GM06990 (cell line): ENCODE measurements around the gene GATAD2A.
"Not testable (repeated sequence)": the region's sequence is repeated elsewhere in the genome, so short reads cannot be mapped to it uniquely, and the experiment has no call there.

Experiments
- DNase-seq: peaks from one replicate; pipeline ENCODE4 v3.0.0-alpha.2; 2011; ENCODE audit not compliant: insufficient read length; ENCODE audit errors: extremely low read depth
- H3K27me3 ChIP-seq: replicated peaks from 2 replicates; pipeline ENCODE4 v1.6.0; 2011; ENCODE audit warnings: low read length; ENCODE audit not compliant: control insufficient read depth, insufficient read depth
- H3K36me3 ChIP-seq: 2 replicates; pipeline ENCODE4 v1.5.1; 2011; ENCODE audit warnings: low read length; ENCODE audit not compliant: control insufficient read depth, insufficient read depth
- H3K4me3 ChIP-seq: replicated peaks from 2 replicates; pipeline ENCODE4 v1.5.1; 2011; ENCODE audit warnings: low read depth, mild to moderate bottlenecking, control low read depth, low read length
- TF ChIP-seq, protein P1 (sequence below): IDR thresholded peaks from 2 replicates; pipeline ENCODE4 v1.5.1; 2011; ENCODE audit warnings: low read length, control low read depth, mild to moderate bottlenecking, inconsistent platforms; ENCODE audit not compliant: insufficient read depth, poor library complexity, severe bottlenecking

Gene GATAD2A

DNA sequence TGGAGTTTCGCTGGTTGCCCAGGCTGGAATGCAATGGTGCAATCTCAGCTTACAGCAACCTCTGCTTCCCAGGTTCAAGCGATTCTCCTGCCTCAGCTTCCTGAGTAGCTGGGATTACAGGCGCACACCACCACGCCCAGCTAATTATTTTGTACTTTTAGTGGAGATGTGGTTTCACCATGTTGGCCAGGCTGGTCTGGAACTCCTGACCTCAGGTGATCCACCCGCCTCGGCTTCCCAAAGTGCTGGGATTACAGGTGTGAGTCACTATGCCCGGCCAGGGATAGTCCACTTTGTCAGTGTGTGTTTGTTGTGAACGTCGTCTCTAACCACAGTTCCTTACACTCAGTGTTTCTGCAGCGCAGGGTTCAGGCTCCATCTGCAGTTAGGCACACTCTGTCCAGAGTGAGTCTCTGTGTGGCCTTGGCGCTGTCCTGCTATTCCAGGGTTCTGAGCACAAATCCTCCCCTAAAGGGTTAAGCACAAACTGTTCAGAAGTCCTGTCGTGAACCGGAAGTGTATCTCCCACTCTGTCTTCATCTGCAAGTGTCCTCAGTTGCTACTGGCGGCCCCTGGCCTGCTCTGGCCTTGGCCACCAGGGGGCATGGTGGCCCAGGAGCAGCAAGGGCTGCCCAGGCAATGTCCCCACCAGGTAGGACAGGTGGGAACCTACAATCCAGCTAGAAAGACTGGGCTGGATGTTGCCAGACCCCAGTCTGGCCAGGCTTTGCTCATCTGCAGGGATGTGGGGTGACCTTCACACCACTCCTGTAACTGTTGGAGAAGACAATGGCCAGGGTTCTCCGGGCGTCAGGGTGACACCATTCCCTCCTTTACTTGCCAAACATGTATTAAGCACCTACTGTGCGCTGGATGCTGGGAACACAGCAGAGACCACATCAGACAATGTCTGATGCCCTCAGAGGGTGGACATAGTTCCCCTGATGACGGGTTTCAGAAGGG, 38.8 kb upstream of the GATAD2A start:
- peak; percentile 85 for DNase-seq
- H3K36me3 ChIP-seq, result no peaks in the 10 kb centered on the region
- 0 out of 2 replicates have a peak overlapping the region, but pooled peaks have one; percentile 19 for H3K4me3 ChIP-seq
- TF ChIP-seq, protein P1, sequence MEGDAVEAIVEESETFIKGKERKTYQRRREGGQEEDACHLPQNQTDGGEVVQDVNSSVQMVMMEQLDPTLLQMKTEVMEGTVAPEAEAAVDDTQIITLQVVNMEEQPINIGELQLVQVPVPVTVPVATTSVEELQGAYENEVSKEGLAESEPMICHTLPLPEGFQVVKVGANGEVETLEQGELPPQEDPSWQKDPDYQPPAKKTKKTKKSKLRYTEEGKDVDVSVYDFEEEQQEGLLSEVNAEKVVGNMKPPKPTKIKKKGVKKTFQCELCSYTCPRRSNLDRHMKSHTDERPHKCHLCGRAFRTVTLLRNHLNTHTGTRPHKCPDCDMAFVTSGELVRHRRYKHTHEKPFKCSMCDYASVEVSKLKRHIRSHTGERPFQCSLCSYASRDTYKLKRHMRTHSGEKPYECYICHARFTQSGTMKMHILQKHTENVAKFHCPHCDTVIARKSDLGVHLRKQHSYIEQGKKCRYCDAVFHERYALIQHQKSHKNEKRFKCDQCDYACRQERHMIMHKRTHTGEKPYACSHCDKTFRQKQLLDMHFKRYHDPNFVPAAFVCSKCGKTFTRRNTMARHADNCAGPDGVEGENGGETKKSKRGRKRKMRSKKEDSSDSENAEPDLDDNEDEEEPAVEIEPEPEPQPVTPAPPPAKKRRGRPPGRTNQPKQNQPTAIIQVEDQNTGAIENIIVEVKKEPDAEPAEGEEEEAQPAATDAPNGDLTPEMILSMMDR, result peak; percentile 98
- H3K27me3 ChIP-seq, result no peaks in the 10 kb centered on the region

DNA sequence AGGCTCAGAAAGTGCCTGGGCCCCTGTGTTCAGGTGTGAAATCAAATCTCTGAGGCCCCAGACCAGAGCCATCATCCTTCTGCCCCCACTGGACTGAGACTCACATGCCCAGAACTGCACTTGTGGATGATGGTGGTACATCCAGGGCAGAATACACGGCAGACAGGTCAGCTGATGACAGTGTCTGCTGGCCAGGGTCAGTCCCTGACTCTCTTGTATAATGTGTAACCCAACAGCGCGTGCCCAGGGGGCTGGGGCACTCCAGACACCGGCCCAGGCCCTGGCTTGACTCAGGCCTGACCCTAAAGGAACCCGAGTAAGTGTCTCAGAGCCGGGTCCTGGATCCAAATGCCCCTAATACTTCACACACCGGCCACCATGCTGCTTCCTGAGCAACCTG, 37.4 kb upstream of the GATAD2A start:
- TF ChIP-seq, protein P1, result no peak
- no peak overlapping the region for H3K4me3 ChIP-seq
- H3K36me3 ChIP-seq, result no peaks in the 10 kb centered on the region
- DNase-seq, result no peak
- no peaks in the 10 kb centered on the region for H3K27me3 ChIP-seq

DNA sequence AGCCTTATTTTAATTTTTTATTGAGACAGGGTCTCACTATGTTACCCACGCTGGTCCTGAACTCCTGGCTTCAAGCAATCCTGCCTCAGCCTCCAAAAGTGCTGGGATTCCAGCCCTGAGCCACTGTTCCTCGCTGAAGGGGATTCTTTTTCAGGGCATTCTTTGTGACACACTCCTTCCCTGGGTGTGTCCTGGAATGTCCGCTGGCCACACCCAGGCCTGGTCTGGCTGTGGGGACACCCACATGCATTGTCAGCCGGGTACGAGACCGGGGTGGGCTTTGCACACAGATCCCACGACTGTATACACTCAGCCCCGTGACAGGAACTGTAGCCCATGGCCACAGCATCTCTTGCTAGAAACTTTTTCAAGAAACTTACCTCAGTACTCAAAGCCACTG, 34.4 kb upstream of the GATAD2A start:
- TF ChIP-seq, protein P1, result no peak
- no peaks in the 10 kb centered on the region for H3K36me3 ChIP-seq
- DNase-seq, result no peak

DNA sequence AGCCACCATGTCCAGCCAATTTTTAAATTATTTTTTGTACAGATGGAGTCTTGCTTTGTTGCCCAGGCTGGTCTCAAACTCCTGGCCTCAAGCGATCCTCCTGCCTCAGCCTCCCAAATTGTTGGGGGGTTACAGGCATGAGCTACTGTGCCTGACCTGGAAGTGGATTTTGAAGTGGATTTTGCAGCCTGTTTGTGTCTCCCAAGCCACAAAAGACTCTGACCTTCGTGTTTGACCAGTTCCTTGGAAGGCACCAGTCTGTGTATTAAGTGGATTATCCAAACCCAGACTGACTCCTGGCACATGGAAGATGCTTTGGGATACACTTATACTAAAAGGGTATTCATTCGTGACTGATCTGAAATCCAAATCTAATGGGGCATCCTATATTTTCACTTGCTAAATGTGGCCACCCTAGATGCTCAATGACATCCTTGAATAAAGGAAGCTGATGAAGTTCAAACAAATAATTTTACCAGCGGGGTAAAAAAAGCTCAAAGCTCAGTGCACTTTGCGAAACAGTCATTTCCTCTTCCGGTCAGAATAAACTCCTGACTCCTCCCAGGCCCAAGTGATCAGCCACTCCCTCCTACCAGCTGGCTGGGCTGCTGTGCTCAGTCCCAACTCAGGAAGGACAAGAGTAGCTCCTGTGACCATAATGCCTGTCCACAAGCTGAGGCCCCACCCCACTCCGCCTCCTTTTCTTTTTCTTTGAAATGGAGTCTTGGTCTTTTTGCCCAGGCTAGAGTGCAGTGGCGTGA, 32.6 kb upstream of the GATAD2A start:
- TF ChIP-seq, protein P1, result no peak
- Histone ChIP-seq H3K36me3 (no peaks in the 10 kb centered on the region), H3K27me3 (no peaks in the 10 kb centered on the region), H3K4me3 (0 out of 2 replicates have a peak overlapping the region, but pooled peaks have one; percentile 19)
- DNase-seq, result peak; percentile 53

More for the DNA sequence above, 34.4 kb upstream of the GATAD2A start:
- Histone ChIP-seq H3K4me3 (no peak overlapping the region), H3K27me3 (no peaks in the 10 kb centered on the region)

DNA sequence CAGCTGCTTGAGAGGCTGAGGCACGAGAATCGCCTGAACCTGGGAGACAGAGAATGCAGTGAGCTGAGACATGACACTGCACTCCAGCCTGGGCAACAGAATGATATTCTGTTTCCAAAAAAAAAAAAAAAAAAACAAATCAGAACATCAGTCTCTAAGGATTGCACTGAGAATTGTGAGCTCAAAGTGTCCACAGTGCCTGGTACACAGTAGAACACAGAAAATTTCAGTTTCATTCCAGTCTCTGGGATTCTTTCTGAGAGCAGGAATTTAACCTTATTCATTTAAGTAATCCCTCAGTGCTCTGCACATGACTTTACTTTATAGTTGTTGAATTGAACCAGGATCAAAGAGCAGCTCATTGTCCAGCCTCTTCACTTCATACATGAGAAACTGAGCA, 25.9 kb upstream of the GATAD2A start:
- TF ChIP-seq, protein P1, result no peak
- Histone ChIP-seq H3K36me3 (no peaks in the 10 kb centered on the region), H3K27me3 (no peaks in the 10 kb centered on the region), H3K4me3 (no peak overlapping the region)
- no peak for DNase-seq

DNA sequence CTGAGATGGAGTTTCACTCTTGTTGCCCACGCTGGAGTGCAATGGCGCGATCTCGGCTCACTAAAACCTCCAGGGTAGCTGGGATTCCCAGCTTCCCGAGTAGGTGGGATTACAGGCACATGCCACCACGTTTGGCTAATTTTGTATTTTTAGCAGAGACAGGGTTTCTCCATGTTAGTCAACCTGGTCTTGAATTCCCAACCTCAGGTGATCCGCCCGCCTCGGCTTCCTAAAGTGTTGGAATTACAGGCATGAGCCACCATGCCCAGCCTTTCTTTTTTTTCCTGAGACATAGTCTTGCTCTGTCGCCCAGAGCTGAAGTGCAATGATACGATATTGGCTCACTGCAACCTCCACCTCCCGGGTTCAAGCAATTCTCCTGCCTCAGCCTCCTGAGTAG, 25.2 kb upstream of the GATAD2A start:
- not testable (repeated sequence) for H3K4me3 ChIP-seq, H3K27me3 ChIP-seq, H3K36me3 ChIP-seq, DNase-seq
